ENCODE measurements around the gene RAF1.

DNA sequence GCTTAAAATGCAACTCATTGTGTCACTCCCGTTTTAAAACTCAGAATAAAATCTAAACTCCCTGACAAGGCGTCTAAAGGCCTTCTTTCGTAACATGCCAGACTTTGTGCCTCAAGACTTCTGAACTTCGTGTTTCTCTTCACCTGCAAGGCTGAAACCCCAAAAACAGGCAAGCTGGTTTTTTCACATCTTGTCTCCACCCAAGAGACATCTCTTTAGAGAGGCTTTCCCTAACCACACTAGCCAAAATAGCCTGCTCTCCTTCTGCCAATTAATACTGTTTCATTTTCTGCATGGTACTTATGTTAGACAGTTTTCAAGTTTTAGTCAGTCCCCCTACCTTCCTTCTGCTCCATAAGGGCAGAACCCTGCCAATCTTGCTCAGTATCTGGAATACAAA, 41.6 kb downstream of the RAF1 start:
- TF ChIP-seq, protein P1, sequence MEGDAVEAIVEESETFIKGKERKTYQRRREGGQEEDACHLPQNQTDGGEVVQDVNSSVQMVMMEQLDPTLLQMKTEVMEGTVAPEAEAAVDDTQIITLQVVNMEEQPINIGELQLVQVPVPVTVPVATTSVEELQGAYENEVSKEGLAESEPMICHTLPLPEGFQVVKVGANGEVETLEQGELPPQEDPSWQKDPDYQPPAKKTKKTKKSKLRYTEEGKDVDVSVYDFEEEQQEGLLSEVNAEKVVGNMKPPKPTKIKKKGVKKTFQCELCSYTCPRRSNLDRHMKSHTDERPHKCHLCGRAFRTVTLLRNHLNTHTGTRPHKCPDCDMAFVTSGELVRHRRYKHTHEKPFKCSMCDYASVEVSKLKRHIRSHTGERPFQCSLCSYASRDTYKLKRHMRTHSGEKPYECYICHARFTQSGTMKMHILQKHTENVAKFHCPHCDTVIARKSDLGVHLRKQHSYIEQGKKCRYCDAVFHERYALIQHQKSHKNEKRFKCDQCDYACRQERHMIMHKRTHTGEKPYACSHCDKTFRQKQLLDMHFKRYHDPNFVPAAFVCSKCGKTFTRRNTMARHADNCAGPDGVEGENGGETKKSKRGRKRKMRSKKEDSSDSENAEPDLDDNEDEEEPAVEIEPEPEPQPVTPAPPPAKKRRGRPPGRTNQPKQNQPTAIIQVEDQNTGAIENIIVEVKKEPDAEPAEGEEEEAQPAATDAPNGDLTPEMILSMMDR (IDR thresholded peaks at IDR 0.05): no peak
- TF ChIP-seq POLR2A (IDR thresholded peaks at IDR 0.05): no peak

All from uterus (tissue), 2 donors.